Upper lobe of left lung (tissue), 4 donors: ENCODE data around the gene CDC42BPA.

Experiments used
- EP300 ChIP-seq, 4 donors: sonication (generic); formaldehyde crosslinking; IDR thresholded peaks; one replicate each; pipeline ENCODE4 v1.5.1; 2017; ENCODE audit warnings: antibody characterized with exemption in 4 of 4, control low read depth in 2 of 4
- POLR2A ChIP-seq, 4 donors: fragments of 450-650 bp; IDR thresholded peaks; one replicate each; pipeline ENCODE4 v1.5.1; 2016 to 2017; ENCODE audit warnings: antibody characterized with exemption in 4 of 4, mild to moderate bottlenecking in 2 of 4
- TF ChIP-seq, protein P1 (sequence below), 6 experiments: fragments of 450-650 bp in 4 of 6; fragments of 200-600 bp in 2 of 6; sonication (generic) in 2 of 6; IDR thresholded peaks; one replicate each; pipeline ENCODE4 v1.5.1; 2016 to 2019; ENCODE audit warnings: antibody characterized with exemption in 6 of 6

DNA sequence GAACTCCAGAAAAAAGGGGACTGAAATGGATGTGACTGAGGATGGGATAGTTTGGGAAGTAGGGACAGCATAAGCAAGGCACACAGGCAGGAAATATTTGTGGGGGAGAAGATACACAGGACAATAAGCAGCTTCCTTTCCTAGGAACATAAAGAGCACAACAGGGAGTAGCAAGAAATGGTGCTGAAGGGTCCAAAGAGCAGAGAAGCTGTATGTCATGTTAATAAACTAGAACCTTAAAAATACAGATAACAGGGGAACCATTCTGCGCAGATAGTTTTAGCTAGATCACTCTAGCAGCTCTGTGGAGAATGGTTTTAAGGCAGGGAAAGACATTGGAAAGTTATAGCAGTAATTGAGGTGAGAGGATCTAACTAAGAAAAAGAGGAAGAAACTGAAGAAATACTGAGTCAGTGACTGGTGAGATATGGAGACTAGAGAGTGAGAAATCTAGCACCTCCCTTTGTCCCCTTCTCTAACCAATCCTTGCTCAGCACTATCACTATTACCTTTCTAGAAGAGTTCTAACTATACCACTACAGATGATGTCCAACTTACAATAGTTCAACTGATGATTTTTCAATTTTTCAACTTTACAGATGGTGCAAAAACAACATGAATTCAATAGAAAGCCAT is 95.0 kb downstream of the CDC42BPA start:
- TF ChIP-seq, protein P1, sequence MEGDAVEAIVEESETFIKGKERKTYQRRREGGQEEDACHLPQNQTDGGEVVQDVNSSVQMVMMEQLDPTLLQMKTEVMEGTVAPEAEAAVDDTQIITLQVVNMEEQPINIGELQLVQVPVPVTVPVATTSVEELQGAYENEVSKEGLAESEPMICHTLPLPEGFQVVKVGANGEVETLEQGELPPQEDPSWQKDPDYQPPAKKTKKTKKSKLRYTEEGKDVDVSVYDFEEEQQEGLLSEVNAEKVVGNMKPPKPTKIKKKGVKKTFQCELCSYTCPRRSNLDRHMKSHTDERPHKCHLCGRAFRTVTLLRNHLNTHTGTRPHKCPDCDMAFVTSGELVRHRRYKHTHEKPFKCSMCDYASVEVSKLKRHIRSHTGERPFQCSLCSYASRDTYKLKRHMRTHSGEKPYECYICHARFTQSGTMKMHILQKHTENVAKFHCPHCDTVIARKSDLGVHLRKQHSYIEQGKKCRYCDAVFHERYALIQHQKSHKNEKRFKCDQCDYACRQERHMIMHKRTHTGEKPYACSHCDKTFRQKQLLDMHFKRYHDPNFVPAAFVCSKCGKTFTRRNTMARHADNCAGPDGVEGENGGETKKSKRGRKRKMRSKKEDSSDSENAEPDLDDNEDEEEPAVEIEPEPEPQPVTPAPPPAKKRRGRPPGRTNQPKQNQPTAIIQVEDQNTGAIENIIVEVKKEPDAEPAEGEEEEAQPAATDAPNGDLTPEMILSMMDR (IDR thresholded peaks at IDR 0.05): no peak
- no peak for TF ChIP-seq EP300 (IDR thresholded peaks at IDR 0.05)
- TF ChIP-seq POLR2A (IDR thresholded peaks at IDR 0.05): no peak
